Gastroesophageal sphincter (tissue), 3 donors: ENCODE results near the gene GABRD.

ENCODE experiments used
- POLR2A ChIP-seq, 2 donors: fragments of 450-650 bp; IDR thresholded peaks; one replicate each; pipeline ENCODE4 v1.6.1; 2017; ENCODE audit warnings: antibody characterized with exemption in 2 of 2, mild to moderate bottlenecking in 2 of 2, moderate library complexity in 1 of 2
- POLR2AphosphoS5 ChIP-seq: sonication (generic); formaldehyde crosslinking; IDR thresholded peaks from one replicate; pipeline ENCODE4 v1.6.1; 2017; ENCODE audit warnings: antibody characterized with exemption
- TF ChIP-seq, protein P1 (sequence below), 4 experiments: fragments of 200-600 bp in 2 of 4; fragments of 450-650 bp in 2 of 4; sonication (generic) in 1 of 4; IDR thresholded peaks; one replicate each; pipeline ENCODE4 v1.5.1; 2017 to 2019; ENCODE audit warnings: antibody characterized with exemption in 4 of 4, mild to moderate bottlenecking in 2 of 4, moderate library complexity in 2 of 4

DNA sequence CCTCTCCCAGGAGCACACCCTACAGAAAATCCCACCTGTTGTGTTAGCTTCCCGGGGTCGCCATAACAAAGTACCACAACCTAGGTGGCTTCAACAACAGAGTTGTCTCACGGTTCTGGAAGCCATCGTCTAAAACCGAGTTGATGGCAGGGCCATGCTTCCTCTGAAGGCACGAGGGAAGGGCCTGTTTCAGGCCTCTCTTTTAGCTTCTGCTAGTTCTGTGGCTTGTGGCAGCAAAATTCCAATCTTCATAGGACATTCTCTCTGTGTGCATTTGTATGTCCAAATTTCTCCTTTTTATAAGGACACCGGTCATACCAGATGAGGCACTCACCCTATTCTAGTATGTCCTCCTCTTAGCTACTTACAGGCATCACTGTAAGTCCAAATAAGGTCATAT, 18.7 kb upstream of the GABRD start:
- TF ChIP-seq, protein P1, sequence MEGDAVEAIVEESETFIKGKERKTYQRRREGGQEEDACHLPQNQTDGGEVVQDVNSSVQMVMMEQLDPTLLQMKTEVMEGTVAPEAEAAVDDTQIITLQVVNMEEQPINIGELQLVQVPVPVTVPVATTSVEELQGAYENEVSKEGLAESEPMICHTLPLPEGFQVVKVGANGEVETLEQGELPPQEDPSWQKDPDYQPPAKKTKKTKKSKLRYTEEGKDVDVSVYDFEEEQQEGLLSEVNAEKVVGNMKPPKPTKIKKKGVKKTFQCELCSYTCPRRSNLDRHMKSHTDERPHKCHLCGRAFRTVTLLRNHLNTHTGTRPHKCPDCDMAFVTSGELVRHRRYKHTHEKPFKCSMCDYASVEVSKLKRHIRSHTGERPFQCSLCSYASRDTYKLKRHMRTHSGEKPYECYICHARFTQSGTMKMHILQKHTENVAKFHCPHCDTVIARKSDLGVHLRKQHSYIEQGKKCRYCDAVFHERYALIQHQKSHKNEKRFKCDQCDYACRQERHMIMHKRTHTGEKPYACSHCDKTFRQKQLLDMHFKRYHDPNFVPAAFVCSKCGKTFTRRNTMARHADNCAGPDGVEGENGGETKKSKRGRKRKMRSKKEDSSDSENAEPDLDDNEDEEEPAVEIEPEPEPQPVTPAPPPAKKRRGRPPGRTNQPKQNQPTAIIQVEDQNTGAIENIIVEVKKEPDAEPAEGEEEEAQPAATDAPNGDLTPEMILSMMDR (IDR thresholded peaks at IDR 0.05), result no peak
- TF ChIP-seq POLR2A (IDR thresholded peaks at IDR 0.05) (no peak), POLR2AphosphoS5 (no peak)
